KG1 (cell line): ENCODE results near the gene STX3.
"Not testable (repeated sequence)": the region's sequence is repeated elsewhere in the genome, so short reads cannot be mapped to it uniquely, and the experiment has no call there.

Experiments used
- DNase-seq: peaks from one replicate; lab custom pipeline; 2025; lab: John Stamatoyannopoulos, UW

The STX3 gene

GRCh38 chr11:59758401-59759037 is 3.3 kb downstream of the STX3 start:
- DNase-seq, result no peak

GRCh38 chr11:59759900-59760299 is 4.7 kb downstream of the STX3 start:
- DNase-seq, result no peak

GRCh38 chr11:59760771-59761170 is 5.6 kb downstream of the STX3 start:
- DNase-seq, result no peak

GRCh38 chr11:59761993-59762392 is 6.8 kb downstream of the STX3 start:
- no peak for DNase-seq

GRCh38 chr11:59765068-59765735 is 10.0 kb downstream of the STX3 start:
- DNase-seq, result no peak

GRCh38 chr11:59766542-59767224 is 11.5 kb downstream of the STX3 start:
- DNase-seq, result no peak

GRCh38 chr11:59767225-59767611 is 12.0 kb downstream of the STX3 start:
- DNase-seq, result peak; percentile 51

- DNase-seq, result no peak
Observed at GRCh38 chr11:59769111-59769510, 13.9 kb downstream of the STX3 start.

- DNase-seq, result no peak
Observed at GRCh38 chr11:59769828-59770227, 14.7 kb downstream of the STX3 start.

GRCh38 chr11:59770319-59770718 is 15.1 kb downstream of the STX3 start:
- no peak for DNase-seq

- no peak for DNase-seq
Observed at GRCh38 chr11:59770869-59771268, 15.7 kb downstream of the STX3 start.

GRCh38 chr11:59771605-59772004 is 16.4 kb downstream of the STX3 start:
- DNase-seq, result no peak

- peak; percentile 60 for DNase-seq
Observed at GRCh38 chr11:59773083-59773440, 17.9 kb downstream of the STX3 start.

GRCh38 chr11:59776210-59777066 is 21.3 kb downstream of the STX3 start:
- DNase-seq, result no peak

GRCh38 chr11:59777104-59777503 is 21.9 kb downstream of the STX3 start:
- DNase-seq, result no peak

GRCh38 chr11:59778122-59778521 is 22.9 kb downstream of the STX3 start:
- no peak for DNase-seq

GRCh38 chr11:59779487-59779886 is 24.3 kb downstream of the STX3 start:
- DNase-seq, result no peak

GRCh38 chr11:59782080-59782479 is 26.9 kb downstream of the STX3 start:
- no peak for DNase-seq

GRCh38 chr11:59783632-59784090 is 28.5 kb downstream of the STX3 start:
- no peak for DNase-seq

GRCh38 chr11:59784441-59784840 is 29.3 kb downstream of the STX3 start:
- DNase-seq, result not testable (repeated sequence)

- DNase-seq, result no peak
Observed at GRCh38 chr11:59785818-59786217, 30.6 kb downstream of the STX3 start.

GRCh38 chr11:59787255-59787588 is 32.0 kb downstream of the STX3 start:
- no peak for DNase-seq

- DNase-seq, result no peak
Observed at GRCh38 chr11:59787816-59788215, 32.6 kb downstream of the STX3 start.
